GM18526 (cell line): ENCODE data around the gene SLC49A3.

Source experiments
- POLR2A ChIP-seq: IDR thresholded peaks from 3 replicates; pipeline ENCODE4 v1.6.1; 2011; ENCODE audit not compliant: insufficient read length; ENCODE audit errors: extremely low read depth

SLC49A3 gene

DNA sequence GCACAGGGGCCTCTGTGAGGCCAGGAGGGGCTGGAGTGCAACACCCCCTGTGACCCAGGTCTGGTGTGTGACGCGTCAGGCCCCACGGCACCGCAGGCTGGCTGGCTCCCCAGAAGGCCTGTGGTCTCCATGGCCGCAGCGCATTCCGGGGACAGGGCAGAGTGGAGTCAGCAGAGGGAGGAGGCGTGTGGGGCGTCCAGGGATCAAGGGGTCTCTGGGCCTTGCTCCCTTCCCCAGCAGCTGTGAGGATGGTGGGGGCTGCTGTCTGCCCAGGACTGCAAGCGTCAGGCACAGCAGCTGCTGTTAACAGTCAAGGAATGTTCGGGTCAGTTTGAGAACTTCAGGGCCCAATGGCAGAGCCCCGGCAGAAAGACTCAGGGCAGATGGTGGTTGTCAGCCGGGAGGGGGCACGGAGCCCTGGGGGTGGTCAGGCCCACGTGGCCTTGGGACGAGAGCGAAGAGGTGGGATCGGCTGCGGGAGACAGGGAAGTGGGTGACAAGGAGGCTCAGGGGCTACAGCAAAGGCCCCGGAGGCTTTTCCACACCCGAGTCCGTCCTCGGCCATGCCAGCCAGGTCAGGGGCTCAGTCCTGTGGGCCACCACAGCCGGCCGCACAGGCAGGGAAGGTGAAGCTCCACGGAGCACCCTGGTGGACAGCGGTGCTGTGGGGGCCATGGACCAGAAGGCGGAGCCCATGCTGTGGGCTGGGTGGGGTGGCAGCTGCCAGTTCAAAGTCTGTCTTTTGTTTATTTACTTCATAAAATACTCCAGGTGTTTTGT, 35.0 kb upstream of the SLC49A3 start:
- no peak for TF ChIP-seq POLR2A

DNA sequence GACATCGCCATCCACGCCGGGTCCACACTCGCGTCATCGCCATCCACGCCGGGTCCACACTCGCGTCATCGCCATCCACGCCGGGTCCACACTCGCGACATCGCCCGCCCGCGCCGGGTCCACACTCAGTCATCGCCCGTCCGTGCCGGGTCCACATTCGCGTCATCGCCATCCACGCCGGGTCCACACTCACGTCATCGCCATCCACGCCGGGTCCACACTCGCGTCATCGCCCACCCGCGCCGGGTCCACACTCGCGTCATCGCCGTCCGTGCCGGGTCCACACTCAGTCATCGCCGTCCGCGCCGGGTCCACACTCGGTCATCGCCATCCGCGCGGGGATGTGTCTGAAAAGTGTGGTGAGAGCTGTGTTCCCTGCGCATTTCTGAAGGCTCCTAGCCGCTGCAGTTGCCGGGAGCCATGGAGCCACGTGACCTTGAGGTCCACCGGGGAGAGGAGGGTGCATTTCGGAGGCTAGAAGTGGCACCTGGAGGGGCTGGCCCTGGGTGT, 34.0 kb upstream of the SLC49A3 start:
- no peak for TF ChIP-seq POLR2A

DNA sequence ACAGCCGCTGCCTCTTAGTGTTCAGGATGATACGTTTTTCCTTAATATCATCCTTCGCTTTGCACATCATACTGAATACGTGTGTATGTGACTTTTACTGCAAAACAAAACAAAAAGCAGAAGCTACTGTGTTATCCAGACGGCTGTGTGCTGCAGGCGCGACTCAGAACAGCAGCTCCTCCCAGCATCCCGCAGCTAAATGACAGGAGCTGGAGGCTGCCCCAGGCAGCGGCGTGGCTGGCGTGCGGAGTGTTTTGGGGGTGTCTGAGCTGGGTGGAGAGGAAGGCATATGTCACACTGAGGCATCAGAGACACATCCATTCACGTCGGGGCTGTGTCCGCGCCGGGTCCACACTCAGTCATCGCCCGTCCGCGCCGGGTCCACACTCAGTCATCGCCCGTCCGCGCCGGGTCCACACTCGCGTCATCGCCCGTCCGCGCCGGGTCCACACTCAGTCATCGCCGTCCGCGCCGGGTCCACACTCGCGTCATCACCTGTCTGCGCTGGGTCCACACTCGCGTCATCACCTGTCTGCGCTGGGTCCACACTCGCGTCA, 33.3 kb upstream of the SLC49A3 start:
- no peak for TF ChIP-seq POLR2A

DNA sequence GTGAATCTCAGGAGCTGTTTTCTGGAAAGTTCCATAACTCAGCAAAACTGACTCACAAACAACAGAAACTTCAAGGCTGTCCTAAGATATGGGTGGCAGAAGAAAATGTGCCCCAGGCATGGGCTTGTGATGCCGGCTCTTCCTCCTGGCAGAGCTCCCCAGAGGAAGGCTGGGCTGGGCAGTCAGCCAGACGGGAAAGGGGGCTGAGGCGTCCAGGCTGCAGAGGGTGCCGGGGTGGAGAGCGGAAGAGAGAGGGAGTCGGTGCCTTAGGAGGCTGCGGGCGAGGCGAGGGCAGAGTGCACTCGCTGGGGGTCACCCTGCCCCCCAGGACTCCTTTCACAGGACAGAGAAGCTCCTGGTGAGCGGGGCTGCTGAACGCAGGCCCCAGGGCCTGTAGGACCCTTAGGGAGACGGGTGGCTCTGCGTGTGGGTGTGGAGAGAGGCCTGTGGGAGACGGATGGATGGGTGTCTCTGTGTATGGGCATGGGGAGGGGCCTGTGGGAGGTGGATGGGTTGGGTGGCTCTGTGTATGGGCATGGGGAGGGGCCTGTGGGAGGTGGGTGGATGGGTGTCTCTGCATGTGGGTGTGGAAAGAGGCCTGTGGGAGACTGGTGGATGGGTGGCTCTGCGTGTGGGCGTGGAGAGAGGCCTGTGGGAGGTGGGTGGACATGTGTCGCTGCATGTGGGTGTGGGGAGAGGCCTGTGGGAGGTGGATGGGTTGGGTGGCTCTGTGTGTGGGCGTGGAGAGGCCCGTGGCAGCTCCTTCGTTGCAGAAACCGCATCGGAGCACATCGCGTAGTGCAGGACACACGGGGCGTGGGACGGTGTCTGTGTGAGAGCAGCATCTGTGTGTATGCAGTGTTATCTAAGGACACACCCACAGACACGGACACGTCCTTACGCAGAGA, 32.6 kb upstream of the SLC49A3 start:
- no peak for TF ChIP-seq POLR2A

DNA sequence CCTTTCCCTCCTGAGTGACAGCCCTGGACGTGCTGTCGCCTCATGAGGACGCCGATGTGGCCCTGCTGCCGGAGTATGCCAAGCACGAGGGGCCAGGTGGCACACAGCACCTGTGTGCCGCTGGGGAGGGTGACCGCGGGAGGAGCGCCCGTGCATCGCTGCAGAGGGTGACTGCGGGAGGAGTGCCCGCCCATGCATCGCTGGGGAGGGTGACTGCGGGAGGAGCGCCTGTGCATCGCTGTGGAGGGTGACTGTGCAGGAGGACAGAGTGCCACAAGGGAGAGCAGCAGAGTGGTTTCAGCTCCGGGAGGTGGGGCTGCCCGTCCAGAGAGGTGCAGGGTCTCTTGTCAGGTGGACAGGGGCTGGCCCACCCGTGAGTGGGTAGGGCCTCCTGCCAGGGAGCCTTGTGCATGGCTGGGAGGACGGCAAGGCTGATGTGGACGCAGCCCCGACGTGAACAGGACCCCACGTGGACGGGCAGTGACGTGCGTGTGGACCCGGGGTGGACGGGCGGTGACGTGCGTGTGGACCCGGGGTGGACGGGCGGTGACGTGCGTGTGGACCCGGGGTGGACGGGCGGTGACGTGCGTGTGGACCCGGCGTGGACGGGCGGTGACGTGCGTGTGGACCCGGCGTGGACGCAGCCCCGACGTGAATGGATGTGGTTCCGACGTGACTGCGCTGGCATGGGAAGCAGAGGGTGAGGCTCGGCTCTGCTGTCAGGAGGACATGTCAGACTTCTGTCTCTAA, 31.3 kb upstream of the SLC49A3 start:
- TF ChIP-seq POLR2A: no peak

DNA sequence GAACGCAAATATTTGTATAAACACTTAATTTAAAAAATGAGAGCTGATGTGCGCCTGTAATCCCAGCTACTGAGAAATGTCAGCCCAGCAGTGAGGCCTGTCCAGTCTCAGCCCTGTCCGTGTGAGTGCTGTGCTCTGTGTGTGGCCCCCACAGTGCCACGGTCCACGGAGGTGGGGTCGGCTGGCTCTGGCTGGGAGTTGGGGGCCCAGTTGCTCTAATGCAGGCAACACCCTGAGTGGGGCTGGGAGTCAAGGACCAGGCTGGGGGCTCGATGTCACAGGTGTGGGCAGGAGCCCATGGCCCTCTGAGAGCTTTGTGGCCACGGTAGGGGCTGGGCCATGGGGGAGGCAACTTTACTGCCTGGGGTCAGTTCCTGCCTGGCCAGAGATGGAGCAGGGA, 29.5 kb upstream of the SLC49A3 start:
- no peak for TF ChIP-seq POLR2A

DNA sequence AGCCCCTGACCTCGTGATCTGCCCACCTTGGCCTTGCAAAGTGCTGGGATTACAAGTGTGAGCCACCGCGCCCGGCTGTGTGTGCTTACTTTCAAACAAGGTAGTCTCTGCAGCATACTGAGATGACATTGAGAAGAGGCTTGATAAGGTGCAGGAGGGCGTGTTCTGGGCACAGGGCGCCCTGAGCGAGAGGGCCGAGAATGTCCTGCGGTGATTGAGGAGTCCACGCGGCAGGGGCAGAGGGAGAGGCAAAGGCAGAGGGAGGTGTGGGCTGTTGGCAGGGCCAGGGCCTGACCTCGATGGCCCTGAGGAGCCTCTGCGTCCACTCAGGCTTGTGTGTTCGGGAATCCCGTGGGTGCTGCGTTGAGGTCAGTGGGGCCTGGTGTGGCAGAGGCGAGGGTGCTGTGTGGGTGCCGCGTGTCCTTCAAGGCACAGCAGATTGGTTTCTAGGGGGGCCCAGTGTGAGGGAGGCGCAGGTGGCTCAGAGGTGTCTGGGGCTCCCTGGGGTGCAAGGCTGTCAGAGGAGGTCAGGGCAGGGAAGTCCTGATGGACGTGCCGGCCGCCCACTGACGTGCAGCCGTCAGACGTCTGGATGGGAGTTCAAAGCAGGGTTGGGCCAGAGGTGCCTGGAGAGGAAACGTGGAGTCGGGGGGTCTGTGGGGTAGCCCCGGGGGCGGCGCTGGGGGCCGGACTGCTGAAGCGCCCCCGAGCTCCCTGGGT, 28.8 kb upstream of the SLC49A3 start:
- TF ChIP-seq POLR2A: no peak

DNA sequence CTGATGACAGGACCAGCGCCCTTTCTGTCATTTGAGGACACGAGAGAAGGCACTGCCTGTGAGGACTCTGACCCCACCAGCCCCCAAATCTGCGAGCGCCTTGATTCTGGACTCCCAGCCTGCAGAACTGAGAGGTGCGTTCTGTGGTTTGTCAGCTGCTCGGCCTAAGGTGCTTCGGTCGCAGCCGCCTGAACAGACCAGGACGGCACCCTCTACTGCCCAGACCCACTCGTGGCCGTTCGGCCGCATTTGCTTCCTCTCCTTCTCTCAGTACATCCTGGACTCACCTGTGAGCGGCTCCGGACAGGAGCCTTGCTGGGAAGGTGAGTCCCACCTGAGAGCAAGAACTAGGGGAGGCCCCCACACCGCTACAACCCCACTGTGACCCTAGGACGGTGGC, 25.1 kb upstream of the SLC49A3 start:
- no peak for TF ChIP-seq POLR2A

DNA sequence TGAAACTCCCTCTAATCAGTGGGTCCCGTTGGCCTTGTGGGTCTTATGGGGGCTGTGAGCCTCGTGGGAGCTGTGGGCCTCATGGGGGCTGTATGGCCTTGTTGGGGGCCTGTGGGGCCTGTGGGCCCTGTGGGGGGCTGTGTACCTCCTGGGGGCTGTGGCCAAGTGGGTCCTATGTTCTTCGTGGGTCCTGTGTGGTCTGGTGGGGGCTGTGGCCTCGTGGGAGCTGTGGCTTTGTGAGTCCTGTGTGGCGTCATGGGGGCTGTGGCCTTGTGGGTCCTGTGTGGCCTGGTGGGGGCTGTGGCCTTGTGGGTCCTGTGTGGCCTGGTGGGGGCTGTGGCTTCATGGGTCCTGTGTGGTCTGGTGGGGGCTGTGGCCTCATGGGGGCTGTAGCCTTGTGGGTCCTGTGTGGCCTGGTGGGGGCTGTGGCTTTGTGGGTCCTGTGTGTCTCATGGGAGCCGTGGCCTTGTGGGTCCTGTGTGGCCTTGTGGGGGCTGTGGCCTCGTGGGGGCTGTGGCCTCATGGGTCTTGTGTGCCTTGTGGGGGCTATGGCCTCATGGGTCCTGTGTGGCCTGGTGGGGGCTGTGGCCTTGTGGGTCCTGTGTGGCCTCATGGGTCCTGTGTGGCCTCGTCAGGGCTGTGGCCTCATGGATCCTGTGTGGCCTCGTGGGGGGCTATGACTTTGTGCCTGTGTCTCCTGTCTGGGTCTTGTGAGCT, 24.1 kb upstream of the SLC49A3 start:
- no peak for TF ChIP-seq POLR2A

DNA sequence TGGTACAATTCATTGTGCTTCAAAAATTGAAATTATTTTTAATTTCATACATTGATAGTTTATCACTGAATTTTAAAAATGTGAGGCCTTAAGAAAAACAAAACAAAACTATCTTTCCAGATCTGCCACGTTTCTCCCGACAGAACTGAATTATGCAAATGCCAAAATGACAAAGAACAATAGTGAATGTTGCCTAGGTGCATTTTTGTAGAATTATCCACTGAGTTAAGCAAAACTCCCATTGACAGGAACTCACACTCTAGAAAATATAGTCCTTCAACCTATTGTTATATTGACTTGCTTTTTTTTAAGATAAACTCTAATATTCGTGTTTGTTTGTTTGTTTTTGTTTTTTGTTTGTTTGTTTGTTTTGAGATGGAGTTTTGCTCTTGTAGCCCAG, 23.1 kb upstream of the SLC49A3 start:
- no peak for TF ChIP-seq POLR2A

DNA sequence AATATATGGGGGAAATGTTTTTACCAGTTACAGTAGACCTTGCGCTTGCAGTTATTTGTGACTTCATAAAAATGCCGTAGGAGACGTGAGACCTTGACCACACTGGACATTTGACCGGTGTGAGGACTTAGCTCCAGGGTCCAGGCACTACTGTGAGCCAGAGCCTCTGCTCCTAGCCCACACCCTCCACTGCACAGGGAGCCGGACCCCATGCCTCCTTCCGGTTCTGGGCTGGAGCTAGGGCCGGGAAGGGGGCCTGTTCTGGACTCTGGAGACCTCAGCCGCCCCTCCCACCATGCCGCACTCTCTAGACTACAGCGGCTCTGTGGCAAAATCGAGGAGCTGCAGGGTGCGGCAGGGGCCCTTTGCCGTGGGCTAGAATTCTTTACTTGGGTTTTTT, 22.0 kb upstream of the SLC49A3 start:
- no peak for TF ChIP-seq POLR2A

DNA sequence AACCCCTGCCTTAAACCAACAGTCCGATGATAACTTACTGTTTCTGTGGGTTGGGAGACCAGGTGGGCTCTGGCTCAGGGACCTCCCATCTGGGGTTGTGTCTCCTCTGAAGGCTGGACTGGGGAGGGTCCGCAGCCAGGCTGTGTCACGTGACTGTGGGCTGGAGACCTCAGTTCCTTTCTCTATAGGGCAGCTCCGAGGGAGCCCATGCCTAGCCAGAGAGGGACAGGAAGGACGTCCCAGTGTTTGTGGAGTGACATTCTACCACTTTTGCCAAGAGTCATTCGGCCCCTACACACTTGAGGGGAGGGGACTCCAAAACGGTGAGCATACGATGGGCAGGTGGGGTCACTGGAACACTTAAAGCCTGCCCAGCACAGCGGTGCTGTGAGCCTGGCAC, 21.2 kb upstream of the SLC49A3 start:
- TF ChIP-seq POLR2A: no peak

DNA sequence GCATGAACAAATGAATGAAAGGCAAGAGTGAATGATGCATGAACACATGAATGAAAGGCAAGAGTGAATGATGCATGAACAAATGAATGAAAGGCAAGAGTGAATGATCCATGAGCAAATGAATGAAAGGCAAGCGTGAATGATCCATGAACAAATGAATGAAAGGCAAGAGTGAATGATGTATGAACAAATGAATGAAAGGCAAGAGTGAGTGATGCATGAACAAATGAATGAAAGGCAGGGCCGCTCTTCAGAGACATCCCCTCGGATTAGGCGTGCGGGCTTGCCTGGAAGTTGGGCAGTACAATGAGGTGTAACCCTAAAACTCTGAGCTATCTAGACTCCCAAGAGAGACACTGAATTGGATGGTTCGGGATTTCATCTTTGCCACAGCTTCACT, 20.4 kb upstream of the SLC49A3 start:
- TF ChIP-seq POLR2A: no peak

DNA sequence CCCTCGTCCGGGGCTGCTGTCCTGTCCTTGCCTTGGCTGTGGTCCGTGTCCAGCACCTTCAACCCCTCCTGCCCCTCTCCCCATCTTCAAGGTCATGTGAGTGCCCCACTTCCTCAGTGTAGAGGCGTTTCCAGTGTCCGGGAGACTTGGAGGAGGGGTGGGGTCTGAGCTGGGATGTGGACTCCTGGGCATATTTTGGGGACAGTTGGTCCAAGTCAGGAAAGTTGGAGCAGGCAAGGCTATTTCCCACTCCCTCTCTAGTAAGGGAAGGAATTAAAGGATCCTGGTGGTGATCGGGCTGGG, 19.6 kb upstream of the SLC49A3 start:
- no peak for TF ChIP-seq POLR2A

DNA sequence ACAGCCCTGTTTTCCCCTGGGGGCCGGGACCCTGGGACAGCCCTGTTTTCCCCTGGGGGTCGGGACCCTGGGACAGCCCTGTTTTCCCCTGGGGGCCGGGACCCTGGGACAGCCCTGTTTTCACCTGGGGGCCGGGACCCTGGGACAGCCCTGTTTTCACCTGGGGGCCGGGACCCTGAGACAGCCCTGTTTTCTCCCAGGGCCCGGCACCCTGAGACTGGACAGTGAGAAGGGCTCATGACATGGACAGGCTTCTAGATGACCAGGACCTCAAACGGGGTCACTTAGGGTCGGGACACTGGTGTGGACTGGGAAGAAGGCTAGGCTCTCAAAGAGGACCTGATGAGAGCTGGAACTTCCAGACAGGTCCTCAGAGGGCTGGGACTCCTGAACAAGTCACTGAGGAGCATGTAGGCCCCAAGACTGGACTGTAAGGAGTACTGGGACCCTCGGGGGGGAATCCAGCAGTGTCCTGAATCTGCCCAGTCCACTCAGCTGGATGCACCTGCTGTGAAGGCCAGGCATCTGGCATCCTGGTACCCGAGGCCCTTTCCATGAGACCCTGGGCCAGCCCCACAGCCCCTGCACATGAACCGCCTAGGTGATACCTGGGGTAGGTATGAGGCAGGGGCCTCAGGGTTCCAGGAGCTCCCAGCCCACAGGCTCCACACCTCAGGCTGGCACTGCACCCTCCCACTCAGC, 19.1 kb upstream of the SLC49A3 start:
- no peak for TF ChIP-seq POLR2A
